AG10803 (cell line): Measurements from ENCODE around the gene PLXNA4.

ENCODE experiments used
- DNase-seq: peaks from one replicate; pipeline ENCODE4 v3.0.0; 2010; ENCODE audit warnings: low read depth
- H3K4me3 ChIP-seq: 2 replicates; pipeline ENCODE4 v1.5.1; 2011; ENCODE audit warnings: mild to moderate bottlenecking, low read length, control low read depth
- TF ChIP-seq, protein P1 (sequence below): conservative IDR thresholded peaks from 2 replicates; pipeline ENCODE4 v1.5.1; 2011; ENCODE audit warnings: mild to moderate bottlenecking, low read length, control low read depth, inconsistent platforms

PLXNA4 gene

DNA sequence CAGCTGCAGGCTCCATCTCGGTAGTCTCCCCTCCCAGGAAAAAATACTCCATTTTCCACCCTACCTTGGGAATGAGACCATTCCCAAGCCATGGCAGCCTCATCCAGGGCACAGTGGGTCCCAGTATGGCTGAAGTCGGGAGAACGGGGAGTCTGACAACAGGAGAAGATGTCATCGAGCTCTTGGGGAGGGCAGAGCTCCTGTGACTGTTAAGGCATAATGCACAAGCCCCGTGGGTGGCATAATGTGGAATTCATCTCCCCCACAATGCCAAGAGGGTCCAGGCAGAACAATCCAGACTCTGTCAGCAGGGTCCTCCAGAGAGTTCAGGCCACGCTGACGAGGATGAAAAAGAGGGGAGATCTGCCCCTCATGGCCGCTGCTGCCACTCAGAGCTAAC lies 279.4 kb downstream of the PLXNA4 start:
- no peak for DNase-seq
- H3K4me3 ChIP-seq = no peak overlapping the region
- TF ChIP-seq, protein P1, sequence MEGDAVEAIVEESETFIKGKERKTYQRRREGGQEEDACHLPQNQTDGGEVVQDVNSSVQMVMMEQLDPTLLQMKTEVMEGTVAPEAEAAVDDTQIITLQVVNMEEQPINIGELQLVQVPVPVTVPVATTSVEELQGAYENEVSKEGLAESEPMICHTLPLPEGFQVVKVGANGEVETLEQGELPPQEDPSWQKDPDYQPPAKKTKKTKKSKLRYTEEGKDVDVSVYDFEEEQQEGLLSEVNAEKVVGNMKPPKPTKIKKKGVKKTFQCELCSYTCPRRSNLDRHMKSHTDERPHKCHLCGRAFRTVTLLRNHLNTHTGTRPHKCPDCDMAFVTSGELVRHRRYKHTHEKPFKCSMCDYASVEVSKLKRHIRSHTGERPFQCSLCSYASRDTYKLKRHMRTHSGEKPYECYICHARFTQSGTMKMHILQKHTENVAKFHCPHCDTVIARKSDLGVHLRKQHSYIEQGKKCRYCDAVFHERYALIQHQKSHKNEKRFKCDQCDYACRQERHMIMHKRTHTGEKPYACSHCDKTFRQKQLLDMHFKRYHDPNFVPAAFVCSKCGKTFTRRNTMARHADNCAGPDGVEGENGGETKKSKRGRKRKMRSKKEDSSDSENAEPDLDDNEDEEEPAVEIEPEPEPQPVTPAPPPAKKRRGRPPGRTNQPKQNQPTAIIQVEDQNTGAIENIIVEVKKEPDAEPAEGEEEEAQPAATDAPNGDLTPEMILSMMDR = no peak

DNA sequence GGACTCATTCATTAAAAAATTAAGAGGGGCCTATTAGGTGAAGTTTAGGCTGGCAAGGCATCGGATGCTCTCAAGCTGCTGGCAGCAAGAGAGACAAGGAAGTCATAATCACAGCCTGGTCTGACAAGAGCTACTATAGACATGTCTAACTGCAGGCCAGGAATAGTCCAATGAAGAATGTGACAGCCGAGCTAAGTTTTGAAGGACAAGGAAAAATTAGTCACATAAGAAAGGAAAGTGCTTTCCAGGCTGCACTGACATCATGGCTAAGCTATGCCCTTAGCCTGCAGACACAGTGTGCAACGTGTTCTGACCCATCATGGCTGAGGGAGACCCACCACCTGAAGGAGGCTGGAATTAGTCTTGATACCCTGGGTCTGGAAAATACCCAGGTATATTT lies 281.1 kb downstream of the PLXNA4 start:
- TF ChIP-seq, protein P1 = no peak
- DNase-seq = peak; percentile 6
- H3K4me3 ChIP-seq = no peak overlapping the region

DNA sequence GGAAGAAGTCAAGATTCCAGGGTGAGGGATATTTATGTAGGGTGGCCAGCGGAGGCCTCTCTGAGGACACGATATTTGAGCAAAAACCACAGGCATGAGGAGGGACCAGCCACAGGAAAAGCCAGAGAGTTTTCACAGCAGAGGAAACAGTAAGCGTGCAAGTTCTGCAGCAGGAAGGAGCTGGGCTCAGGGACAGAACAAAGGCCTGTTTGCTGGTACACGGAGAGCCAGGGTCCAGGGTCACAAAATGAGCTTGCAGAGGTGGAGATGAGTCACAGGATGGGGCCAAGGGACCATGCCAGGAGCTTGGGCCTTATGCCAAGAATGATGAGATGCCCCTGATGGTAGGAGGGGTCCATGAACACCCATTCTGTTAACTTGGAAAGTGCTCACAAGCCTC lies 283.5 kb downstream of the PLXNA4 start:
- TF ChIP-seq, protein P1 = no peak
- H3K4me3 ChIP-seq = no peak overlapping the region
- peak; percentile 19 for DNase-seq

DNA sequence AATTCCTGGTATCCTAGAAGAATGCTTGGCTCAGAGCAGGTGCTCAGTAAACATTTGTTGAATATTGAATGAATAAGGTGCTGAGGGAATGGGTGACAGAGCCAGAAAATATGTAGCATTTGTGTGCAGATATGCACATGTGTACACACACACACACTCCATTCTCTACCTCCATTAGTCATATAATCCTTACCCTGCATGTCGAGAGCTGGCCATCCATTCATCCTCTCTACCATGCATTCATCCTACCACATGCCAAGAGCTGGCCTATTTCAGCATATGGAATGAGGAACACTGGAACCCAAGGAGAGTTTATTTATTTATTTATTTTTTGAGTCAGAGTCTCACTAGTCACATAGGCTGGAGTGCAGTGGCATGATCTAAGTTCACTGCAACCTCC lies 284.8 kb downstream of the PLXNA4 start:
- DNase-seq = no peak
- H3K4me3 ChIP-seq = no peak overlapping the region
- TF ChIP-seq, protein P1 = no peak

DNA sequence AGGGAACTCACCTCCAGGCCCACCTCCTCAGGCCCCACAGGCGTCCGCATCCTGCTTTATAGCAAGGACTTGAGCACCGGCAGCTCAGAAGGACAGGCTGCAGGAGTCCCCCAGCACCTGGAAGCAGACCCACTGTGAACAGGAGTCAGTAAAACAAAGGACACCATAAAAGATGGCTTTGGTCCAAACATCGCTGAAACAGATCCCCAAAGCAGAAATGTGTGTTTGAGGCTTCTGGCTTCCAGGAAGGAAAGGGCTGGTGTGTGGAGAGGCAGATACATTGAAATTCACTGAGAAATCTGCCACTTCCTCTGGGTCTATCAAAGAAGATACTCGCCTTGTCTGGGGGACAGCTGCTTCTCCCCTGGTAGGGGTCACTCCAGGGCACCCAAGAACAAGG lies 286.2 kb downstream of the PLXNA4 start:
- TF ChIP-seq, protein P1 = no peak
- no peak for DNase-seq
- no peak overlapping the region for H3K4me3 ChIP-seq

DNA sequence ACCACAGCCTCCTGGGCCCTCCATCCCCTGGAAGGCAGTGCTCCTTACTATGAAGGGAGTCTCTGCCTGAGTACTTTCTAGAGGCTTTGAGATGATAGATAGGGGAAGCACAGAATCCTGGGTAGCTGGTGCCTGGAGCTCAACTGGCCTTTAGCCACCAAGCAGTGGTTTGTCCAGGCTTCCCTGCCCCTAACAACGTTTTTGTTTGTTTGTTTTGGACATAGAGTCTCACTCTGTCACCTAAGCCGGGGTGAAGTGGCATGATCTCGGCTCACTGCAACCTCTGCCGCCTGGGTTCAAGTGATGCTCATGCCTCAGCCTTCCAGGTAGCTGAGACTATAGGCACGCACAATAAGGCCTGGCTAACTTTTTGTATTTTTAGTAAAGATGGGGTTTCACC lies 289.4 kb downstream of the PLXNA4 start:
- H3K4me3 ChIP-seq = no peak overlapping the region
- DNase-seq = no peak
- TF ChIP-seq, protein P1 = no peak

DNA sequence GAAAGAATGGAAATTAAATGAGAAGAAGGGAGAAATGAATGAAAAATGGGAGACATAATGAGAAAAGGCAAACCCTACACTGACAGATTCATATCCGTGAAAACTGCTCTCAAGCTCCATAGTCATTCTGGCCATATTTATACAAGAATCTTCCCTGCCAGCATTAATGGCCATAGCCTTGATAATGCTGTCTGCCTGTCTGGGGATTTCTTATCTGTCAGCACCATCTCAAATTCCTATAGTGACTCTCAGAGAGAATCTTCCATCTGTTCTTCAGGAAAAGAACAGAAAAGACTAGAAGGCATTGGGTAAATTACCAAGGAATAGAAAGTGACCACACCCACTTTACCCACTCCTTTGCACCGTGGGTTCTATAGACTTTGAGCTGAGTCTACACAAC lies 295.9 kb downstream of the PLXNA4 start:
- no peak overlapping the region for H3K4me3 ChIP-seq
- TF ChIP-seq, protein P1 = no peak
- DNase-seq = no peak
